ENCODE measurements around the gene DNTT.

DNA sequence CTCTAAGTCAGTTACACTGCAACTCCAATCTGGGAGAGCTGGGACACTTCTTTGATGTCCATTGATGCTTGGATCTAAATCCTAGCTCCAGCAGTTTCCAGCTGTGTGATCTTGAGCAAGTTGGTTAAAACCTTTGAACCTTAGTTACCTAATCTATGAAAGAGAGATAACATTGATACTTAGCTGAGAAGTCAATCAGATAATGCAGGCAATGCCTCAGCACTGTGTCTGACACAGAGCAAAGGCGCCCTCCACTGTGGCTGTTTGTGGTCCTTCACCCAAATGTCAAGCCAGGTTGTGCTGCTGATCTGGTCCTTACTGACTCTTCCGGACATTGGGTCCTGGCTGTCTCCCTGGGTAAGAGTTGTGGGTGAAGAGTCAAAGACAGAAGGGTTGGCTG, 20.2 kb downstream of the DNTT start:
- TF ChIP-seq POLR2AphosphoS2 (conservative IDR thresholded peaks at IDR 0.05; ENCODE audit: low read length) (no peak), POLR2A (IDR thresholded peaks at IDR 0.05; ENCODE audit: low read length) (no peak), CEBPB (IDR thresholded peaks at IDR 0.05) (no peak), ZC3H11A (IDR thresholded peaks at IDR 0.05) (no peak), CHD4 (IDR thresholded peaks at IDR 0.05; ENCODE audit: borderline replicate concordance) (no peak), CBX8 (IDR thresholded peaks at IDR 0.05) (no peak), JUN (IDR thresholded peaks at IDR 0.05) (no peak), RAD21 (conservative IDR thresholded peaks at IDR 0.05 in 1 of 2, IDR thresholded peaks at IDR 0.05 in 1 of 2) (no peak), EP300 (IDR thresholded peaks at IDR 0.05) (no peak)
- TF ChIP-seq, protein P1, sequence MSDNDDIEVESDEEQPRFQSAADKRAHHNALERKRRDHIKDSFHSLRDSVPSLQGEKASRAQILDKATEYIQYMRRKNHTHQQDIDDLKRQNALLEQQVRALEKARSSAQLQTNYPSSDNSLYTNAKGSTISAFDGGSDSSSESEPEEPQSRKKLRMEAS (IDR thresholded peaks at IDR 0.05), result no peak
- TF ChIP-seq, protein P2, sequence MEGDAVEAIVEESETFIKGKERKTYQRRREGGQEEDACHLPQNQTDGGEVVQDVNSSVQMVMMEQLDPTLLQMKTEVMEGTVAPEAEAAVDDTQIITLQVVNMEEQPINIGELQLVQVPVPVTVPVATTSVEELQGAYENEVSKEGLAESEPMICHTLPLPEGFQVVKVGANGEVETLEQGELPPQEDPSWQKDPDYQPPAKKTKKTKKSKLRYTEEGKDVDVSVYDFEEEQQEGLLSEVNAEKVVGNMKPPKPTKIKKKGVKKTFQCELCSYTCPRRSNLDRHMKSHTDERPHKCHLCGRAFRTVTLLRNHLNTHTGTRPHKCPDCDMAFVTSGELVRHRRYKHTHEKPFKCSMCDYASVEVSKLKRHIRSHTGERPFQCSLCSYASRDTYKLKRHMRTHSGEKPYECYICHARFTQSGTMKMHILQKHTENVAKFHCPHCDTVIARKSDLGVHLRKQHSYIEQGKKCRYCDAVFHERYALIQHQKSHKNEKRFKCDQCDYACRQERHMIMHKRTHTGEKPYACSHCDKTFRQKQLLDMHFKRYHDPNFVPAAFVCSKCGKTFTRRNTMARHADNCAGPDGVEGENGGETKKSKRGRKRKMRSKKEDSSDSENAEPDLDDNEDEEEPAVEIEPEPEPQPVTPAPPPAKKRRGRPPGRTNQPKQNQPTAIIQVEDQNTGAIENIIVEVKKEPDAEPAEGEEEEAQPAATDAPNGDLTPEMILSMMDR (IDR thresholded peaks at IDR 0.05), result no peak
- TF ChIP-seq, protein P3, sequence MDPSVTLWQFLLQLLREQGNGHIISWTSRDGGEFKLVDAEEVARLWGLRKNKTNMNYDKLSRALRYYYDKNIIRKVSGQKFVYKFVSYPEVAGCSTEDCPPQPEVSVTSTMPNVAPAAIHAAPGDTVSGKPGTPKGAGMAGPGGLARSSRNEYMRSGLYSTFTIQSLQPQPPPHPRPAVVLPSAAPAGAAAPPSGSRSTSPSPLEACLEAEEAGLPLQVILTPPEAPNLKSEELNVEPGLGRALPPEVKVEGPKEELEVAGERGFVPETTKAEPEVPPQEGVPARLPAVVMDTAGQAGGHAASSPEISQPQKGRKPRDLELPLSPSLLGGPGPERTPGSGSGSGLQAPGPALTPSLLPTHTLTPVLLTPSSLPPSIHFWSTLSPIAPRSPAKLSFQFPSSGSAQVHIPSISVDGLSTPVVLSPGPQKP (IDR thresholded peaks at IDR 0.05; ENCODE audit: low read depth, low read length), result no peak
- TF ChIP-seq, protein P4, sequence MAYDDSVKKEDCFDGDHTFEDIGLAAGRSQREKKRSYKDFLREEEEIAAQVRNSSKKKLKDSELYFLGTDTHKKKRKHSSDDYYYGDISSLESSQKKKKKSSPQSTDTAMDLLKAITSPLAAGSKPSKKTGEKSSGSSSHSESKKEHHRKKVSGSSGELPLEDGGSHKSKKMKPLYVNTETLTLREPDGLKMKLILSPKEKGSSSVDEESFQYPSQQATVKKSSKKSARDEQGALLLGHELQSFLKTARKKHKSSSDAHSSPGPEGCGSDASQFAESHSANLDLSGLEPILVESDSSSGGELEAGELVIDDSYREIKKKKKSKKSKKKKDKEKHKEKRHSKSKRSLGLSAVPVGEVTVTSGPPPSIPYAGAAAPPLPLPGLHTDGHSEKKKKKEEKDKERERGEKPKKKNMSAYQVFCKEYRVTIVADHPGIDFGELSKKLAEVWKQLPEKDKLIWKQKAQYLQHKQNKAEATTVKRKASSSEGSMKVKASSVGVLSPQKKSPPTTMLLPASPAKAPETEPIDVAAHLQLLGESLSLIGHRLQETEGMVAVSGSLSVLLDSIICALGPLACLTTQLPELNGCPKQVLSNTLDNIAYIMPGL (CRISPR knock-in tag; IDR thresholded peaks at IDR 0.05; ENCODE audit: borderline replicate concordance), result no peak

All from A549 (cell line).